AG04449 (cell line): ENCODE data around the gene ABCD3.

ENCODE experiments used
- CTCF ChIA-PET: fragments of 350-600 bp; formaldehyde crosslinking; extraction: SDS; loops from one replicate; lab custom pipeline; 2021; ENCODE audit warnings: antibody characterized with exemption; lab: Yijun Ruan, JAX
- POLR2A ChIA-PET: fragments of 400-600, 350-600 bp; formaldehyde crosslinking; extraction: SDS; loops from one replicate; lab custom pipeline; 2020; ENCODE audit warnings: antibody characterized with exemption, inconsistent platforms; lab: Yijun Ruan, JAX
- DNase-seq: peaks from one replicate; pipeline ENCODE4 v3.0.0-alpha.2; 2010; ENCODE audit warnings: low read depth, low spot score
- H3K4me3 ChIP-seq: 2 replicates; pipeline ENCODE4 v1.5.1; 2011; ENCODE audit warnings: low read depth, mild to moderate bottlenecking, control low read depth, low read length
- CTCF ChIP-seq: IDR thresholded peaks from one replicate; pipeline ENCODE4 v1.5.1; 2011; ENCODE audit warnings: mild to moderate bottlenecking, moderate library complexity, low read length, control low read depth, inconsistent platforms; ENCODE audit not compliant: insufficient read depth; ENCODE audit errors: missing control alignments

Gene ABCD3

GRCh38 chr1:94515296-94515947, 97.2 kb downstream of the ABCD3 start:
- H3K4me3 ChIP-seq, result no peak overlapping the region
- no peak for TF ChIP-seq CTCF
- CTCF ChIA-PET, result interaction anchor here (0.7 to 21.7 kb wide), 13 partner anchors 10 to 528 kb away, joined by 3 to 563 read pairs (median 5); no protein-coding TSS in a partner anchor
- POLR2A ChIA-PET, result no interaction called here
- DNase-seq, result no peak

GRCh38 chr1:94519351-94519750, 101.2 kb downstream of the ABCD3 start:
- no peak for DNase-seq
- POLR2A ChIA-PET, result no interaction called here
- CTCF ChIA-PET, result interaction anchor here (0.6 to 21.7 kb wide), 3 partner anchors 38 to 285 kb away, joined by 3 to 563 read pairs (median 33); no protein-coding TSS in a partner anchor
- no peak for TF ChIP-seq CTCF
- no peak overlapping the region for H3K4me3 ChIP-seq

- POLR2A ChIA-PET, result no interaction called here
- CTCF ChIA-PET, result interaction anchor here (0.7 to 21.7 kb wide), 15 partner anchors 10 to 519 kb away, joined by 3 to 563 read pairs (median 4); partner anchors contain the start of gene F3
- DNase-seq, result no peak
- H3K4me3 ChIP-seq, result no peak overlapping the region
- peak; percentile 56 for TF ChIP-seq CTCF
These were observed 104.1 kb downstream of the ABCD3 start for GRCh38 chr1:94522304-94522703.

GRCh38 chr1:94524531-94524930, 106.3 kb downstream of the ABCD3 start:
- TF ChIP-seq CTCF, result no peak
- no peak for DNase-seq
- ChIA-PET CTCF (interaction anchor here (4.0 to 21.7 kb wide), 2 partner anchors 12 to 279 kb away, joined by 28 to 563 read pairs; no protein-coding TSS in a partner anchor), POLR2A (interaction anchor here (0.6 kb wide), 1 partner anchor 414 kb away, joined by 3 read pairs; no protein-coding TSS in a partner anchor)
- no peak overlapping the region for H3K4me3 ChIP-seq

DNA sequence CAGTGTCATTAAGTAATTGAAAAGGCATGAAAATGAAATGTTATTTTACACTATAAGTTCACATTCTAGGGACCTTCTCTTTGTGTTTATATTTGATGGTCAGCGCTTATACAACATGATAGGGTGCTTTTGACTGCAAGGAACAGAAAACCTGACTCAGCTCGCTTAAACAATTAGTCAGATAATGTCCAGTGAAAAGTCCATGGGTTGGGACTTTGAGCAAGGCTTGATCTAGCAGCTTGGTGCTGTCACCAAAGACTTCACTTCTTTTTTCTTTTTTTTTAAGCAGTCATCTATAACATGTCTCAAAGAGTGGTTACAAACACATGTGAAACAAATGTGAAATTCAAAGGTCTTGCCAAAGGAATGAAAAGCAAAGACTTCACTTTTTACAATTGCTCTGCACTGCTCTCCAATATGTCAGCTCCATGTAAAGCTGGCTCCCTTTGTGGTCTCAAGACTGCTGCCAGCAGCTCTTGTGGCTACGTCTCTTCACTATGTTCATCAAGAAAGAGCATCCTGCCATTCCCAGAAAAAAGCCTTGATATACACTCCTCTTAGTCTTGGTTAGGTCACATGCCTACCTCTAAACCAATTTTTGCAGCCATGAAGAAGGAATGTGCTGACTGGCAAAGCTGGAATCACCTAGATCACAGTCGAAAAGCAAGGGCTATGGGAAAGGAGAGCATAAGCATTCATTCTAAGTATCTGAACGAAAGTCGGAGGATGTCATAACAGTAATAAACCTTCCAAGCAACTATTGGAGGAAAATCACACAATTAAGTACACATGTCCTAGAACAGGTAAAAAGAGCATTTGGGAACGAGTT, 108.2 kb downstream of the ABCD3 start:
- no peak for DNase-seq
- POLR2A ChIA-PET, result no interaction called here
- no peak overlapping the region for H3K4me3 ChIP-seq
- TF ChIP-seq CTCF, result no peak
- CTCF ChIA-PET, result interaction anchor here (1.0 to 21.7 kb wide), 6 partner anchors 10 to 278 kb away, joined by 3 to 563 read pairs (median 6); no protein-coding TSS in a partner anchor
